Heart left ventricle (tissue), 16 donors: ENCODE results near the gene TMEM86B. TPM values are rescaled to one million over a fixed set of nuclear protein-coding genes. Genes with fewer than 3 reads are reported as not detected.

ENCODE experiments used
- ATAC-seq, 4 donors: fragments of 200-7000 bp; cut with Tn5 transposase; one replicate each; pipeline ENCODE4 v1.9.1; 2020 to 2022; ENCODE audit warnings: moderate library complexity in 4 of 4, mild to moderate bottlenecking in 3 of 4, moderate number of reproducible peaks in 1 of 4
- DNase-seq, 5 donors: peaks; one replicate each; pipeline ENCODE4 v3.0.0-alpha.2; 2020
- H3K27ac ChIP-seq, 12 donors: fragments of 200-600 bp; sonication (generic) in 4 of 12; one replicate each; pipeline versions ENCODE4 v1.5.0 to v1.8.0; 2016 to 2022; ENCODE audit warnings: mild to moderate bottlenecking in 2 of 12
- H3K27me3 ChIP-seq, 9 donors: fragments of 200-600 bp; sonication (generic) in 2 of 9; one replicate each; pipeline versions ENCODE4 v1.5.1 to v1.8.0; 2016 to 2022; ENCODE audit warnings: mild to moderate bottlenecking in 3 of 9
- H3K36me3 ChIP-seq, 9 donors: fragments of 200-600 bp; sonication (generic) in 2 of 9; one replicate each; pipeline versions ENCODE4 v1.5.0 to v1.8.0; 2018 to 2022; ENCODE audit warnings: mild to moderate bottlenecking in 2 of 9
- H3K4me1 ChIP-seq, 12 donors: fragments of 200-600 bp; sonication (generic) in 4 of 12; one replicate each; pipeline versions ENCODE4 v1.5.0 to v1.8.0; 2016 to 2022; ENCODE audit warnings: mild to moderate bottlenecking in 3 of 12
- H3K4me3 ChIP-seq, 12 donors: fragments of 200-600 bp; sonication (generic) in 4 of 12; one replicate each; pipeline versions ENCODE4 v1.5.0 to v1.8.0; 2017 to 2022; ENCODE audit warnings: mild to moderate bottlenecking in 9 of 12, moderate library complexity in 4 of 12
- H3K9me3 ChIP-seq, 12 donors: fragments of 200-600 bp; sonication (generic) in 4 of 12; one replicate each; pipeline versions ENCODE4 v1.5.0 to v1.8.0; 2016 to 2022; ENCODE audit warnings: mild to moderate bottlenecking in 1 of 12
- CTCF ChIP-seq, 12 donors: fragments of 200-600 bp; sonication (generic) in 4 of 12; IDR thresholded peaks; one replicate each; pipeline versions ENCODE4 v1.5.0 to v1.8.0; 2018 to 2022; ENCODE audit warnings: antibody characterized with exemption in 12 of 12, mild to moderate bottlenecking in 5 of 12
- POLR2A ChIP-seq, 2 donors: fragments of 450-650 bp; IDR thresholded peaks; one replicate each; pipeline ENCODE4 v1.6.1; 2017; ENCODE audit warnings: antibody characterized with exemption in 2 of 2, mild to moderate bottlenecking in 2 of 2, moderate library complexity in 2 of 2
- WGBS, 4 donors: extraction: QIAGEN DNeasy Blood & Tissue Kit in 2 of 4; methylation state at CpG; one replicate each; pipeline versions ENCODE4 v1.1.5 to v1.1.7; 2013 to 2018; 5-methylcytosine and 5-hydroxymethylcytosine counted together
- intact Hi-C, 10 donors: fragments of 100-400 bp; cut with DNase I; formaldehyde crosslinking; loops; one replicate each; pipeline versions ENCODE4 v1.11.1 to v1.14.2; 2022
- microRNA-seq, 4 donors: library from miRNA; unstranded; fragments of <30 nt; microRNA quantifications; one replicate each; pipeline versions ENCODE4 to v1.2.0, GENCODE V29; 2017 to 2020
- polyA plus RNA-seq, 2 donors: library from polyadenylated mRNA; stranded (reverse); fragments of 200-250 nt; gene quantifications; one replicate each; pipeline ENCODE4 v1.2.3, GENCODE V29; 2013
- total RNA-seq, 9 donors: library from RNA; depleted of rRNA in 2 of 9; stranded (reverse); fragments of >200 nt in 2 of 9; fragmentation: NEBNext Ultra II Directional in 3 of 9; extraction: Animal tissue kit (Norgen Biotek cat#: 25700) in 3 of 9; gene quantifications; one replicate each; pipeline versions ENCODE4 v1.1.0 to v1.2.4, GENCODE V29; 2016 to 2023
- donor health status: ischemic (EF 13 %, LVEDD 7.1; RV severe dilation, severe dysfunction).
- donor health status: healthy with polysubstance abuse.
- donor health status: DM: no; HTN: yes; CAD: no.
- donor health status: DM: no; HTN: no; CAD: no.
- donor health status: ischemic (EF 25% LVEDD 6.9; RV normal size, moderate dysfunction).
- donor health status: ischemic (EF 25% LVEDD 5.7; RV mildly dilated, moderate dysfunction).
- donor health status: healthy.
- donor health status: DM: yes; HTN: yes; CAD: no.
- donor health status: ischemic (EF 35%, LVEDD 5.7; RV mildly dilated, moderate dysfunction).
- donor health status: nonischemic (EF 11% LVEDD 7.7; RV severe dilation, severe dysfunction).
- donor health status: DM: yes; HTN: yes; CAD: no.
- donor health status: PGD.
- donor health status: ischemic (EF 29% LVEDD 5.4; RV normal size, mild dysfunction).
- donor health status: nonischemic (EF 23%, LVEDD 6.1; RV moderate dilation, normal function).

TMEM86B gene
- total and polyA plus RNA-seq, 11 donors = 0.64 to 3.1 (median 2.2) TPM

- peak; percentile 25 to 77 (median 69) for ATAC-seq
- 4 to 6% (median 5%) methylated on average over 35 to 61 of the region's 61 CpGs for WGBS, 4 donors
- H3K36me3 ChIP-seq = no peaks in the 10 kb centered on the region
- peak overlapping the region in 10 of 12 donors; percentile 1 to 53 (median 38) for H3K4me3 ChIP-seq
- no peak overlapping the region for H3K27ac ChIP-seq
- intact Hi-C loops = no loop called here
- no peaks in the 10 kb centered on the region for H3K9me3 ChIP-seq
- DNase-seq = peak; percentile 50 to 77 (median 63)
- H3K4me1 ChIP-seq = peaks cover 0 to 23% (median 13%) of the 10 kb centered on the region in 12 donors
- peaks cover 35 to 99% (median 74%) of the 10 kb centered on the region in 9 donors for H3K27me3 ChIP-seq
- TF ChIP-seq POLR2A (IDR thresholded peaks at IDR 0.05) (no peak), CTCF (IDR thresholded peaks at IDR 0.05) (no peak)
Measured at GRCh38 chr19:55178781-55179599, 49.6 kb downstream of the TMEM86B start.

Small RNA genes lying within 50 kb of the gene (microRNA-seq; reads per million reads assigned to microRNA genes)
- gene MIR6802 (0 to 3.1 (median 1.5) reads per million in 4 donors), gene MIR6803 (0.60 to 11.4 (median 6.0) reads per million in 4 donors), gene MIR6804 (0 to 1.2 (median 0.95) reads per million in 4 donors)

Other genes starting within 250 kb of the TMEM86B start
- gene GP6, start 190.5 kb downstream of the TMEM86B start, total RNA-seq = 1 to 10 TPM in 1 of 9 donors, under 1 TPM in 7, not detected in 1; 0.24 to 1.7 (median 0.51) TPM
- under 1 TPM; 0.65 to 0.88 TPM for gene GP6, start 190.5 kb downstream of the TMEM86B start, polyA plus RNA-seq
- gene RDH13, start 165.6 kb downstream of the TMEM86B start, total RNA-seq = 10 to 100 TPM; 29.3 to 60.7 (median 43.0) TPM
- 10 to 100 TPM; 34.6 to 37.9 TPM for gene RDH13, start 165.6 kb downstream of the TMEM86B start, polyA plus RNA-seq
- 10 to 100 TPM in 1 of 9 donors, 1 to 10 TPM in 5, under 1 TPM in 3; 0.44 to 25.5 (median 1.5) TPM for gene EPS8L1, start 152.9 kb downstream of the TMEM86B start, total RNA-seq
- 1 to 10 TPM; 3.0 to 3.3 TPM for gene EPS8L1, start 152.9 kb downstream of the TMEM86B start, polyA plus RNA-seq
- 100 to 1,000 TPM; 116 to 324 (median 209) TPM for gene PPP1R12C, start 111.1 kb downstream of the TMEM86B start, total RNA-seq
- gene PPP1R12C, start 111.1 kb downstream of the TMEM86B start, polyA plus RNA-seq = 100 to 1,000 TPM; 230 to 264 TPM
- 100 to 1,000 TPM in 3 of 9 donors, 10 to 100 TPM in 6; 18.7 to 192 (median 58.6) TPM for gene TNNT1, start 79.6 kb downstream of the TMEM86B start, total RNA-seq
- gene TNNT1, start 79.6 kb downstream of the TMEM86B start, polyA plus RNA-seq = 100 to 1,000 TPM in 1 of 2 donors, 10 to 100 TPM in 1; 23.8 to 264 TPM
- gene TNNI3, start 71.0 kb downstream of the TMEM86B start, total RNA-seq = over 10,000 TPM in 3 of 9 donors, 1,000 to 10,000 TPM in 6; 1,912 to 14,347 (median 9,662) TPM
- gene TNNI3, start 71.0 kb downstream of the TMEM86B start, polyA plus RNA-seq = over 10,000 TPM in 1 of 2 donors, 1,000 to 10,000 TPM in 1; 3,704 to 34,502 TPM
- gene DNAAF3, start 62.1 kb downstream of the TMEM86B start, total RNA-seq = 1 to 10 TPM in 7 of 9 donors, under 1 TPM in 2; 0.56 to 5.7 (median 2.1) TPM
- 1 to 10 TPM; 1.8 to 4.4 TPM for gene DNAAF3, start 62.1 kb downstream of the TMEM86B start, polyA plus RNA-seq
- under 1 TPM in 1 of 9 donors, not detected in 8; 0.15 TPM for gene SYT5, start 48.5 kb downstream of the TMEM86B start, total RNA-seq
- gene SYT5, start 48.5 kb downstream of the TMEM86B start, polyA plus RNA-seq = not detected
- gene PTPRH, start 19.3 kb downstream of the TMEM86B start, total RNA-seq = 1 to 10 TPM in 8 of 9 donors, under 1 TPM in 1; 0.75 to 5.7 (median 2.3) TPM
- 10 to 100 TPM in 1 of 2 donors, 1 to 10 TPM in 1; 1.8 to 11.4 TPM for gene PTPRH, start 19.3 kb downstream of the TMEM86B start, polyA plus RNA-seq
- gene PPP6R1, start 30.3 kb upstream of the TMEM86B start, total RNA-seq = 10 to 100 TPM; 28.6 to 59.9 (median 41.1) TPM
- gene PPP6R1, start 30.3 kb upstream of the TMEM86B start, polyA plus RNA-seq = 10 to 100 TPM; 34.7 to 60.4 TPM
- 10 to 100 TPM; 25.7 to 42.0 (median 30.6) TPM for gene HSPBP1, start 51.3 kb upstream of the TMEM86B start, total RNA-seq
- gene HSPBP1, start 51.3 kb upstream of the TMEM86B start, polyA plus RNA-seq = 10 to 100 TPM; 56.4 to 76.0 TPM
- 1 to 10 TPM; 2.0 to 7.4 (median 3.6) TPM for gene BRSK1, start 55.2 kb upstream of the TMEM86B start, total RNA-seq
- gene BRSK1, start 55.2 kb upstream of the TMEM86B start, polyA plus RNA-seq = 1 to 10 TPM; 1.6 to 1.8 TPM
- gene TMEM150B, start 96.6 kb upstream of the TMEM86B start, total RNA-seq = 10 to 100 TPM in 1 of 9 donors, 1 to 10 TPM in 4, under 1 TPM in 3, not detected in 1; 0.43 to 14.1 (median 1.2) TPM
- gene TMEM150B, start 96.6 kb upstream of the TMEM86B start, polyA plus RNA-seq = under 1 TPM; 0.72 to 0.79 TPM
- 10 to 100 TPM in 1 of 9 donors, 1 to 10 TPM in 8; 3.6 to 10.8 (median 7.2) TPM for gene KMT5C, start 111.1 kb upstream of the TMEM86B start, total RNA-seq
- gene KMT5C, start 111.1 kb upstream of the TMEM86B start, polyA plus RNA-seq = 1 to 10 TPM; 3.3 to 6.2 TPM
- under 1 TPM in 1 of 9 donors, not detected in 8; 0.16 TPM for gene COX6B2, start 126.0 kb upstream of the TMEM86B start, total RNA-seq
- not detected for gene COX6B2, start 126.0 kb upstream of the TMEM86B start, polyA plus RNA-seq
- gene GARIN5B, start 134.5 kb upstream of the TMEM86B start, total RNA-seq = not detected
- not detected for gene GARIN5B, start 134.5 kb upstream of the TMEM86B start, polyA plus RNA-seq
- gene IL11, start 141.7 kb upstream of the TMEM86B start, total RNA-seq = under 1 TPM in 2 of 9 donors, not detected in 7; 0.11 to 0.43 TPM
- under 1 TPM in 1 of 2 donors, not detected in 1; 0.25 TPM for gene IL11, start 141.7 kb upstream of the TMEM86B start, polyA plus RNA-seq
- not detected for gene TMEM190, start 148.1 kb upstream of the TMEM86B start, total RNA-seq
- gene TMEM190, start 148.1 kb upstream of the TMEM86B start, polyA plus RNA-seq = not detected
- gene TMEM238, start 155.5 kb upstream of the TMEM86B start, total RNA-seq = 1 to 10 TPM in 2 of 9 donors, under 1 TPM in 5, not detected in 2; 0.35 to 2.2 (median 0.56) TPM
- gene TMEM238, start 155.5 kb upstream of the TMEM86B start, polyA plus RNA-seq = not detected
- gene RPL28, start 157.2 kb upstream of the TMEM86B start, total RNA-seq = 1,000 to 10,000 TPM in 1 of 9 donors, 100 to 1,000 TPM in 8; 196 to 1,019 (median 565) TPM
- 1,000 to 10,000 TPM in 1 of 2 donors, 100 to 1,000 TPM in 1; 768 to 1,391 TPM for gene RPL28, start 157.2 kb upstream of the TMEM86B start, polyA plus RNA-seq
- 10 to 100 TPM; 16.5 to 51.8 (median 29.1) TPM for gene UBE2S, start 179.0 kb upstream of the TMEM86B start, total RNA-seq
- gene UBE2S, start 179.0 kb upstream of the TMEM86B start, polyA plus RNA-seq = 10 to 100 TPM; 10.9 to 27.3 TPM
- gene SHISA7, start 214.5 kb upstream of the TMEM86B start, total RNA-seq = not detected
- not detected for gene SHISA7, start 214.5 kb upstream of the TMEM86B start, polyA plus RNA-seq
- gene ISOC2, start 232.9 kb upstream of the TMEM86B start, total RNA-seq = 100 to 1,000 TPM in 1 of 9 donors, 10 to 100 TPM in 8; 36.9 to 102 (median 48.8) TPM
- gene ISOC2, start 232.9 kb upstream of the TMEM86B start, polyA plus RNA-seq = 10 to 100 TPM; 86.8 to 94.9 TPM
- gene C19orf85, start 236.0 kb upstream of the TMEM86B start, total RNA-seq = not detected
- gene C19orf85, start 236.0 kb upstream of the TMEM86B start, polyA plus RNA-seq = not detected
- gene ZNF628, start 247.9 kb upstream of the TMEM86B start, total RNA-seq = 10 to 100 TPM in 1 of 9 donors, 1 to 10 TPM in 8; 2.3 to 10.3 (median 4.6) TPM
- gene ZNF628, start 247.9 kb upstream of the TMEM86B start, polyA plus RNA-seq = 1 to 10 TPM; 5.4 to 7.9 TPM